GM18508 (cell line): Measurements from ENCODE around the gene ACTR1A.
"Not testable (repeated sequence)": the region's sequence is repeated elsewhere in the genome, so short reads cannot be mapped to it uniquely, and the experiment has no call there.

Source experiments
- ATAC-seq: cut with Tn5 transposase; IDR thresholded peaks from one replicate; pipeline ENCODE4 v1.9.1; 2021; ENCODE audit warnings: moderate number of reproducible peaks; ENCODE audit not compliant: insufficient read depth, unreplicated experiment

The ACTR1A gene

GRCh38 chr10:102502337-102503151 lies at the start of gene ACTR1A:
Gene ACTR1A (minus strand): TSS chr10:102502712. CDS start chr10:102502647, 65 bp downstream.
- ATAC-seq: peak; percentile 48

- ATAC-seq: no peak
Measured at GRCh38 chr10:102550636-102551210, 48.2 kb upstream of the ACTR1A start.

GRCh38 chr10:102549549-102549948 lies 47.0 kb upstream of the ACTR1A start:
- no peak for ATAC-seq

GRCh38 chr10:102546606-102547320 lies 44.3 kb upstream of the ACTR1A start:
- no peak for ATAC-seq

- no peak for ATAC-seq
Measured at GRCh38 chr10:102545997-102546396, 43.5 kb upstream of the ACTR1A start.

GRCh38 chr10:102545265-102545871 lies 42.9 kb upstream of the ACTR1A start:
- no peak for ATAC-seq

GRCh38 chr10:102542800-102543418 lies 40.4 kb upstream of the ACTR1A start:
- ATAC-seq: no peak

GRCh38 chr10:102540023-102540422 lies 37.5 kb upstream of the ACTR1A start:
- peak; percentile 53 for ATAC-seq

GRCh38 chr10:102538811-102539210 lies 36.3 kb upstream of the ACTR1A start:
- ATAC-seq: no peak

- no peak for ATAC-seq
Measured at GRCh38 chr10:102537948-102538347, 35.4 kb upstream of the ACTR1A start.

GRCh38 chr10:102537367-102537766 lies 34.9 kb upstream of the ACTR1A start:
- ATAC-seq: no peak

- ATAC-seq: no peak
Measured at GRCh38 chr10:102535481-102536147, 33.1 kb upstream of the ACTR1A start.

- ATAC-seq: not testable (repeated sequence)
Measured at GRCh38 chr10:102534966-102535365, 32.5 kb upstream of the ACTR1A start.

- no peak for ATAC-seq
Measured at GRCh38 chr10:102534333-102534732, 31.8 kb upstream of the ACTR1A start.

GRCh38 chr10:102527546-102527945 lies 25.0 kb upstream of the ACTR1A start:
- ATAC-seq: no peak

- no peak for ATAC-seq
Measured at GRCh38 chr10:102524746-102525145, 22.2 kb upstream of the ACTR1A start.

- no peak for ATAC-seq
Measured at GRCh38 chr10:102523250-102524029, 20.9 kb upstream of the ACTR1A start.

GRCh38 chr10:102522874-102523249 lies 20.4 kb upstream of the ACTR1A start:
- no peak for ATAC-seq

GRCh38 chr10:102519246-102519825 lies 16.8 kb upstream of the ACTR1A start:
- ATAC-seq: no peak
